ENCODE results near the gene SGIP1. TPM values are rescaled to one million over a fixed set of nuclear protein-coding genes. Genes with fewer than 3 reads are reported as not detected.

The SGIP1 gene
- total RNA-seq, 1 experiment from 2014 or later, result not detected

DNA sequence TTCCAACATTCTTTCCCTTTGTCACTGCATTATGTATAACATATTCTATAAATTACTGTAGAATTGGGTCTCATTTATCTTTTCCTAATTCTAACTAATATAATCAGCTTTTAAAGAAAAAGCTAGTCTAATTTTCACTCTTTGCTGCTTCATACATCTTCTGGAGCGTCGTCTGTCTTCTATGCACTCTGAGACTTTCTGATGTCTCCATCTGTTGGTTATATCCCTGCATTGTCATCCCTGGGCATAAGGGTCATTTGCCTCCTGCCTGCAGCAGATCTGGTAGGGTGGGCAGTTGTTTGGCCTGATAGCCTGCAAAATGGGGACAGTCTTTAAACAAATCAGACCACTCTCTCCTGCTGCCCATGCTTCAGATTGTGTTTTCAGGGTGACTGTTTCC, 177.5 kb downstream of the SGIP1 start:
- no peaks in the 10 kb centered on the region for H3K36me3 Mint-ChIP-seq (ENCODE audit: insufficient read depth, unreplicated experiment)
- no peak overlapping the region for H3K27ac Mint-ChIP-seq (ENCODE audit: unreplicated experiment)
- Histone ChIP-seq H3K27me3 (replicated peaks; ENCODE audit: control insufficient read depth, insufficient read depth, low read length) (no peaks in the 10 kb centered on the region), H3K9me3 (no peaks in the 10 kb centered on the region), H3K4me1 (no peaks in the 10 kb centered on the region), H3K4me3 (ENCODE audit: low read depth, low read length) (no peak overlapping the region), H3K36me3 (ENCODE audit: control insufficient read depth, insufficient read depth, low read length) (no peaks in the 10 kb centered on the region)
- no peak for DNase-seq
- no peaks in the 10 kb centered on the region for H3K27me3 Mint-ChIP-seq (ENCODE audit: insufficient read depth, unreplicated experiment)
- POLR2A ChIA-PET, result no interaction called here
- BruUV-seq (replicated peaks), result no TSS peak
- H3K4me3 Mint-ChIP-seq (ENCODE audit: unreplicated experiment), result no peak overlapping the region
- no peaks in the 10 kb centered on the region for H3K4me1 Mint-ChIP-seq (ENCODE audit: low read depth, unreplicated experiment)
- CTCF ChIA-PET, result no interaction called here
- intact Hi-C loops (cut with micrococcal nuclease; ENCODE audit: unreplicated experiment), result no loop called here
- no peaks in the 10 kb centered on the region for H3K9me3 Mint-ChIP-seq (ENCODE audit: unreplicated experiment)
- TF ChIP-seq, protein P1, sequence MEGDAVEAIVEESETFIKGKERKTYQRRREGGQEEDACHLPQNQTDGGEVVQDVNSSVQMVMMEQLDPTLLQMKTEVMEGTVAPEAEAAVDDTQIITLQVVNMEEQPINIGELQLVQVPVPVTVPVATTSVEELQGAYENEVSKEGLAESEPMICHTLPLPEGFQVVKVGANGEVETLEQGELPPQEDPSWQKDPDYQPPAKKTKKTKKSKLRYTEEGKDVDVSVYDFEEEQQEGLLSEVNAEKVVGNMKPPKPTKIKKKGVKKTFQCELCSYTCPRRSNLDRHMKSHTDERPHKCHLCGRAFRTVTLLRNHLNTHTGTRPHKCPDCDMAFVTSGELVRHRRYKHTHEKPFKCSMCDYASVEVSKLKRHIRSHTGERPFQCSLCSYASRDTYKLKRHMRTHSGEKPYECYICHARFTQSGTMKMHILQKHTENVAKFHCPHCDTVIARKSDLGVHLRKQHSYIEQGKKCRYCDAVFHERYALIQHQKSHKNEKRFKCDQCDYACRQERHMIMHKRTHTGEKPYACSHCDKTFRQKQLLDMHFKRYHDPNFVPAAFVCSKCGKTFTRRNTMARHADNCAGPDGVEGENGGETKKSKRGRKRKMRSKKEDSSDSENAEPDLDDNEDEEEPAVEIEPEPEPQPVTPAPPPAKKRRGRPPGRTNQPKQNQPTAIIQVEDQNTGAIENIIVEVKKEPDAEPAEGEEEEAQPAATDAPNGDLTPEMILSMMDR (IDR thresholded peaks at IDR 0.05; ENCODE audit: insufficient read depth in 1 of 2, low read depth in 1 of 2, low read length in 1 of 2, severe bottlenecking in 1 of 2, unreplicated experiment in 1 of 2), result no peak

DNA sequence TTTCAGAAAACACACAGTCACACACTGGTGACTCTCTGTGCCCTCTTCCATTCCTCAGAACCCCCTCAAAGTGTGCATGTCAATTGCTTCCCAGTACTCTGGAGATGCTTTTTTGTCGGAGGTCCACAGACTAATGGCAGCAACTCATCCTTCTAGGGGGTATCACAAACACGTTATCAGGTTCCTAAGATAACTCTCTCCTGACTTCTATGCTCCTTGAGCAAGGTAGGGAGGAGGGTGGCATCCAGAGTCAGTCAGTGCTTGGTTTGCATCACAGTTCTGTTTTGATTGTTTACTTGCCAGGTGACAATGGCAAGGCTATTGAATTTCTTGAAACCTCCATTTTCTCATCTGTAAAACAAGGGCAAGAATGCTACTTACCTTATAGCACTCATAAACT, 178.9 kb downstream of the SGIP1 start:
- no peaks in the 10 kb centered on the region for H3K4me1 Mint-ChIP-seq (ENCODE audit: low read depth, unreplicated experiment)
- H3K4me3 Mint-ChIP-seq (ENCODE audit: unreplicated experiment), result no peak overlapping the region
- H3K27ac Mint-ChIP-seq (ENCODE audit: unreplicated experiment), result no peak overlapping the region
- CTCF ChIA-PET, result no interaction called here
- no peaks in the 10 kb centered on the region for H3K4me1 ChIP-seq
- intact Hi-C loops (cut with micrococcal nuclease; ENCODE audit: unreplicated experiment), result no loop called here
- H3K9me3 Mint-ChIP-seq (ENCODE audit: unreplicated experiment), result no peaks in the 10 kb centered on the region
- BruUV-seq (replicated peaks), result no TSS peak
- no peaks in the 10 kb centered on the region for H3K36me3 Mint-ChIP-seq (ENCODE audit: insufficient read depth, unreplicated experiment)
- TF ChIP-seq, protein P1 (IDR thresholded peaks at IDR 0.05; ENCODE audit: insufficient read depth in 1 of 2, low read depth in 1 of 2, low read length in 1 of 2, severe bottlenecking in 1 of 2, unreplicated experiment in 1 of 2), result no peak
- DNase-seq, result no peak
- H3K27me3 Mint-ChIP-seq (ENCODE audit: insufficient read depth, unreplicated experiment), result no peaks in the 10 kb centered on the region
- no peaks in the 10 kb centered on the region for H3K27me3 ChIP-seq (replicated peaks; ENCODE audit: control insufficient read depth, insufficient read depth, low read length)
- H3K36me3 ChIP-seq (ENCODE audit: control insufficient read depth, insufficient read depth, low read length), result no peaks in the 10 kb centered on the region
- no peaks in the 10 kb centered on the region for H3K9me3 ChIP-seq
- POLR2A ChIA-PET, result no interaction called here
- no peak overlapping the region for H3K4me3 ChIP-seq (ENCODE audit: low read depth, low read length)

DNA sequence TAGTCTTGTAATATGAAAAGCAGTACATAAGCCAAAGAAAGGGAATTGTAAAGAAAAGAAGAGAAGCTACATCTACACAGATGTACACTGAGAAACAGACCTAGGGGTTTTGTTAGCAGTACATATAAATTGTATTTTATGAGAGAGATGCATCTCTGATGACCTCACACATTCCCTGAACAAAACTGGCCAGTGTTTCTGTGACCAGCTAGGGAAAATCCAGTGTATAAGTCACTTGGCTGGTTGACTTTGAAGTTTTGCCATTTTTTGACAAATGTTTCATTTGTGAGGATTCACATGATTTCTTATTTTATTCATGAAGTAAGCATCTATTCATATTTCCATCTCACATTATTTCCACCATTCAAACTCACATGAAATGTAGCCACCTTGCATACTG, 190.0 kb downstream of the SGIP1 start:
- no peaks in the 10 kb centered on the region for H3K4me1 Mint-ChIP-seq (ENCODE audit: low read depth, unreplicated experiment)
- Histone ChIP-seq H3K9me3 (no peaks in the 10 kb centered on the region), H3K36me3 (ENCODE audit: control insufficient read depth, insufficient read depth, low read length) (no peaks in the 10 kb centered on the region), H3K4me1 (no peaks in the 10 kb centered on the region), H3K4me3 (ENCODE audit: low read depth, low read length) (no peak overlapping the region), H3K27me3 (replicated peaks; ENCODE audit: control insufficient read depth, insufficient read depth, low read length) (no peaks in the 10 kb centered on the region)
- H3K4me3 Mint-ChIP-seq (ENCODE audit: unreplicated experiment), result no peak overlapping the region
- BruUV-seq (replicated peaks), result no TSS peak
- H3K27me3 Mint-ChIP-seq (ENCODE audit: insufficient read depth, unreplicated experiment), result peaks cover 11% of the 10 kb centered on the region
- intact Hi-C loops (cut with micrococcal nuclease; ENCODE audit: unreplicated experiment), result loop anchor here (10.0 kb wide), 1 partner anchor 199 kb away; no protein-coding TSS in a partner anchor
- ChIA-PET POLR2A (no interaction called here), CTCF (no interaction called here)
- TF ChIP-seq, protein P1 (IDR thresholded peaks at IDR 0.05; ENCODE audit: insufficient read depth in 1 of 2, low read depth in 1 of 2, low read length in 1 of 2, severe bottlenecking in 1 of 2, unreplicated experiment in 1 of 2), result no peak
- H3K9me3 Mint-ChIP-seq (ENCODE audit: unreplicated experiment), result peaks cover 9% of the 10 kb centered on the region
- H3K27ac Mint-ChIP-seq (ENCODE audit: unreplicated experiment), result no peak overlapping the region
- DNase-seq, result no peak
- H3K36me3 Mint-ChIP-seq (ENCODE audit: insufficient read depth, unreplicated experiment), result no peaks in the 10 kb centered on the region

Data from Caco-2 (cell line).